Cerebellar cortex (tissue), 1 donor: ENCODE measurements around the gene TAS2R16.

ENCODE experiments used
- DNase-seq: peaks from one replicate; pipeline ENCODE4 v3.0.0-alpha.2; 2015; ENCODE audit warnings: low spot score

TAS2R16 gene, protein sequence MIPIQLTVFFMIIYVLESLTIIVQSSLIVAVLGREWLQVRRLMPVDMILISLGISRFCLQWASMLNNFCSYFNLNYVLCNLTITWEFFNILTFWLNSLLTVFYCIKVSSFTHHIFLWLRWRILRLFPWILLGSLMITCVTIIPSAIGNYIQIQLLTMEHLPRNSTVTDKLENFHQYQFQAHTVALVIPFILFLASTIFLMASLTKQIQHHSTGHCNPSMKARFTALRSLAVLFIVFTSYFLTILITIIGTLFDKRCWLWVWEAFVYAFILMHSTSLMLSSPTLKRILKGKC

DNA sequence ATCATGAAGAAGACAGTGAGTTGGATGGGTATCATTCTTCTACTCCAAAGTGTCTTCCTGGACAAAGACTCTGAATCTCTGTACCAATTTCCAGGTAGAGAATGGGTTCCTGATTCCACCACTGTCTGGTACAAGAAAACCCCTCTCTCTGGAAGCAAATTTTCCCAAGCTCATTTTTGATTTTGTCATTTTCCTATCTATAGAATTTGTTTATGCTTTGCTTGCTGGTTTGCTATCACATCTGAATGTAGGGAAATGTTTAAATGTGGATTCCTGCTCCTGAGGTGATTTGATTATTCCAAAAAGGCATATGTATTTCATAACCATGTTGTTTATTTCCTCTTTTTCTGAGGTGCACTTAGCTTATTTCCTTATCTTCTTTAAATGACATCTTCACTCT, at the start of gene TAS2R16:
TAS2R16 (minus strand) TSS at position 101 of the 400 bp plus-strand sequence; CDS start at position 35, 66 bp downstream.
- no peak for DNase-seq

DNA sequence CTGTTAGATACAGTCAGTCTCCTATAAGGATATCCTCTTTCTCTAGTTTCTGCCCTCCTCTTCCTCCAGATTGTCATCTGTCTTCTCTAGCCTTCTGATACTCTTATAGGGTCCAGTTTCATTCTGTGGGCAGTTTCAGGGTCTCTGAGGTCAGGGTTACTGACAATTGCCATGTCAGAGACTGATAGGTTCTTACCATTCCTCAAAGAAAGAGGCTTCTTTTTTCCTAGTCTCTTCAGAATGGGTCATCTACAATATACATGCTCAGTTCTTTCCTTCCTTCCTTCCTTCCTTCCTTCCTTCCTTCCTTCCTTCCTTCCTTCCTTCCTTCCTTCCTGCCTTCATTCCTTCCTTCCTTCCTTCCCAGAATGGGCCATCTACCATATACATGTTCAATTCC, 48.1 kb upstream of the TAS2R16 start:
- no peak for DNase-seq

DNA sequence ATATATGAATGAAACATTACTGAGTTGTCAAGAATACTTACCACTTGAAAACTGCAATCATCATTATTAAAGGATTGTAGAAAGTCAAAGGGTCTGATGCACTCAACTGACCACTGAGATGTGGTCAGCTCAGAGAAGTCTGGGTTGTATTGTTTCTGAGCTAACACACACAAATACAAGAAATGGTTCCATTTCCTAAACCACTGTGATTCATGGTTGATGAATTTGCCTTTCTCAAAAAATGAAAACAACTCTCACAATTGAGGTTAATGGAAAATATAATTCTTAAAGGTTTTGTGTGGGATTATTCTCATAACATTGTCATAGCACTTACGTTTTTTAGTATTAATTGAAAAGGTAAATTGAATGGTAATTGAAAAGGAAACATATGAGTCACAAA, 45.6 kb upstream of the TAS2R16 start:
- DNase-seq: no peak

DNA sequence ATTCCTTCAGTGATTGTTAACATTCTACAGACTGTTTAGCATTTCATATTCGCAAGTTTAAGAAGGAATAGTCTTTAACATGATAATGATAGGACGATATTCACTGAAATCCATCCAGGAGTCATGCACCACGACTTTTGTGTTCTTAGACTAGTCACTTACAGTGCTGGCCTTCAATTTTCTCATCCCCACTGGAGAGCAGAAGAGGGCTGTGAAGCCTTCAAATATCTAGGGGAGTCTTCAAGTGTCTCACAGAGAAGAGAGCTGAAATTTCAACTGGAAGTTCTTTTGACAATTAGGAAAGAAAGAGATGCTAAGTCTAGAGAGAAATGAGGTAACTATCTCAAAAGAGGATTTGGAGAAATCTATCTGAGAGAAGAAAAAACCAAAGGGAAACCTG, 43.8 kb upstream of the TAS2R16 start:
- DNase-seq: no peak

DNA sequence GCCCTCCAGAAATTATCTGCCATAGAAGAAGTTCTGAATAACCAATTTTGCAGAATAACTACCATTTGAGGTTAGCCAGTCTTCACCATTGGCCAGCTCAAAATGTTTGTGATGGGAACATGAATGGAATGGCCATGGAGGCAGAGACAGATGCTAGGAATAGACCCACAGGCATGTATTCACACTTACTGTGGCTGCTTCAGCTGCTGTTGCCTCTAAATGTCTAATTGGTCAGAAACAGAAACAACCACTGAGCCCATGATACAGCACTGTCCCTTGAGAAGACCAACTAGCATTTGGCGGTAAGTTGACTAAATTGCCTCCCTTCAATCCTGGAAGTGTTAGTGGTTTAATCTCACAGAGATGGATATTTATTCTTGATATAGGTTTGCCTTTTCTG, 38.6 kb upstream of the TAS2R16 start:
- no peak for DNase-seq

DNA sequence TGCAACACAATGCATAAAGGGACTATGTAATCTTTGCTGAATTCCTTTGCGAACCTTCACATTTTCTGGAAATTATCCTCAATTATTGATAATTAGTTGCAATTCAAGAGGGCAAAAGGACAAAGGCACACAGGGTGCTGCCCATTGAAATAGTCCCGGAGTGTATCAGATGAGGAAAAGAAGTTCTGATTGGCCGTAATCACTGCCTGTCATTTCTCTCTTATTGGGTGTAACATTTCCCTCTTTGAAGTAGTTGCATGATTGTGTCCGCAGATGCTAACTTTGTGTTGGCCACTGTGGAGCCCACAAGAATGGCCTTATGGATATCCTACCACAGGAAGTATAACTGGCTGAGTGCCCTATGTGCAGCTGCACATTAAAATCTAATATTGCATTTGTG, 35.1 kb upstream of the TAS2R16 start:
- no peak for DNase-seq

DNA sequence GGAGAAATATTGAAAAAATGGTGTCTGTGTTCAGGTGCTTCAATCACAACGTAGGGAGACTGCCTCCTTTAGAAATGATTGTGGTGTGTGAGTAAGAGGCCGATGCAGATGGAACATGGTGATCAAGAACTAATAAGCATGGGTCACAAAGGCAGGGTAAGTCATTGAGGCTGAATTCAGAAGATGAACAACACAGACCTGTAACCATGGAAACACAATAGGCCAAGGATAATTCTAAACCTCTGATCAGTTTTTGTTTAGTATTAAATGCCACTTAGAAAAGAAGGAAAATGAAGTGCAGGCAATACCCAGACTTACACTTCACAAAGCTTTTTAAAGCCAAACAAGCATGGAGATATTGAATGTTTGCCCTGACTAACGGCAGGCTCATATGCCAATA, 32.8 kb upstream of the TAS2R16 start:
- DNase-seq: no peak

DNA sequence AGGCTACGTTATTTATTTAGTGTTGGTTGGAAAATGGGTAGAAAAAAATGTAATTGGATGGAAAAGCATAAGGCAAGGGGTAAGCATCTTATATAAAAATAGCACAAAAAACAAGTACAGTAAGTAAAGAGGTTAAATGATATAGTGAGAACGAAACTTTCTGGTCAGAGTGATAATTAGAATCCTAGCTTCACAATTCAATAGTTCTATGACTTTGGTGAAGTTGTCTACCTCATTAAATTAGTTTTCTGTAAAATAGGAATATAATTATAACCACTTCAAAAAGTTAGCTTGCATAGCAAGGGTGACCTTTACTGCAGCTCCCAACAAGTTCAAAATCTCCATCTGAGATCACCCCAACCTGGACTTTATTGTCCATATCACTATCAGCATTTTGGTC, 30.8 kb upstream of the TAS2R16 start:
- no peak for DNase-seq

DNA sequence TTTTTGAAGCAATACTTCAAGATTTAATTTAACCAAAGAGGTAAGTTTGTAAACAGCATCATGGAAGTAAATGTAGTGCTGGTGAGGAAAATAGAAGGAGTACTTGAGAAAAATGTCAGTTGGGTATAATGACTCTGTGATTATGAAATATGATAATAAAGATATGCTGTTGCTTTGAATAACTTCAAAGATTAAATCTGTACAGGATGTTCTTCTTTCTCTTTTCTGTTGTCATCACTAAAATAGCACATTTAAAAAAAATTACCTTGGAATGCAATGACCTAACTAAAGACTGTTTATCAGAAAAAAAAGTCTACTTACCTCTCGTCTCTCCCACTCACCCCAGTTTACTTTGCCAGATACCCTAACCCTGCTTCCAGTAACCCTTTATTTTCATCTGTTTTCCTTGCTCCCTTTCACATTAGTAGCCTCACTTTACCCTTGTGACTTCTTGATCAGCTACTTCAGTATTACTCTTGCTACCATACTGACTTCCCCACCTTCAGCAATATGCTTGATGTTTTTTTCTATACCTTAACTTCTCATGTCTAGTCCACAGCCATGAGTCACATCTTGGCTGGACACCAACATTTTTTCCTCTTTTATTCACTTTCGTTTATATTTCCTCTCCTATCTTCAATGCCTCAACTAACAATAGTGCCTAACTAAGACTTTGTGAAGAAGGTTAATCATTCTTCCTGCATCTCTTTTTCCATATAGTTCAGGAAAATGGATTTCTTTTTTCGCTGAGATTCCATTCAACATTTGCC, 29.7 kb upstream of the TAS2R16 start:
- no peak for DNase-seq

DNA sequence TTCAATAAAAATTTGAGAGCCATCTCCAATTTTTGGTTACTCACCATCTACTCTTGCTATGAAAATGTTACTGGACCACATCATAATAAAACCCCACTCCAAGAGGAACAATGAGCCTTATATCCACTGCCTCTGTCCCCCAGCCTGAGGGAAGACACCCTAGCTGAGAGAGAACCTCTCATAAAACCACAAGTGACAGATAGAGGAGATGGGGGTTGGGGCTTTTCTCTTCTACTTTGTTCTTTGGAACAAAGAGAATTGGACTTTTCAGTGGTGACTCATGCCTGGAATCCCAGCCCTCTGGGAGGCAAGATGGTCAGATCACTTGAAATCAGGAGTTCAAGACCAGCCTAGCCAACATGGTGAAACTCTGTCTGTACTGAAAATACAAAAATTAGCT, 27.6 kb upstream of the TAS2R16 start:
- no peak for DNase-seq

DNA sequence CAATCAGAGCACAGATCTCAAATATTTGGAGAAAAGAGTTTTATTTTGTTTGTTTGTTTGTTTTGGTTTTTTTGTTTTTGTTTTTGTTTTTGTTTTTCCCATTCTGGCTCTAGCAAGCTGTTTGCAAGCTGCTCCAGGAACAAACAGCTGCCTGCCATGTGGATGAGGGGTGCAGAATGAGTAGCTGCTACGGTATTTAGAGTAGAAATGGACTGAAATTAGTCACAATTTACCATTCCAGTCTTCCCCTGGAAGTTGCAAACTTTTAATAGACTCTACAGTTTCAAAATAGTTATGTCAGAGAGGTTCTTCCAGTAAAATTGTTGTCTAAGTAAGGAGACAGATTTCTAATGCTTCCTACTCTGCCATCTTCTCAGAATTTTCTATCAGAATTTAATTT, 27.1 kb upstream of the TAS2R16 start:
- DNase-seq: no peak

DNA sequence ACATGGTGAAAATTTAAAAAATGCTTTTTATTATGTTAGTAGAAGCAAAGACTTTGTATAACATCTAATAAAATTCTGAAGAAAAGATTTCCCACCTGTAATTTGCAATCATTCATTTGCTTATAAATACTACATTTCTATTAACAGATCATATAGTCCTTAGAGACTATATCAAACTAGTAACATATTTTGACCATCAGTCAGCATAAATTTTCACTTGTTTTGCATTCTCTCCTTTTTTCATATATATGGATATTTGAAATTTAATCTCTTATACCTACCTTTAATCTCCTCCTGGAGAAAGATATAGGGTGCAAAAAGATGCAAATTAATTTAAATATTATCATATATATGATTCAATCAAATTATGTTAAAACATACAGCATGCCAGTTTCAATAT, 16.9 kb upstream of the TAS2R16 start:
- no peak for DNase-seq

DNA sequence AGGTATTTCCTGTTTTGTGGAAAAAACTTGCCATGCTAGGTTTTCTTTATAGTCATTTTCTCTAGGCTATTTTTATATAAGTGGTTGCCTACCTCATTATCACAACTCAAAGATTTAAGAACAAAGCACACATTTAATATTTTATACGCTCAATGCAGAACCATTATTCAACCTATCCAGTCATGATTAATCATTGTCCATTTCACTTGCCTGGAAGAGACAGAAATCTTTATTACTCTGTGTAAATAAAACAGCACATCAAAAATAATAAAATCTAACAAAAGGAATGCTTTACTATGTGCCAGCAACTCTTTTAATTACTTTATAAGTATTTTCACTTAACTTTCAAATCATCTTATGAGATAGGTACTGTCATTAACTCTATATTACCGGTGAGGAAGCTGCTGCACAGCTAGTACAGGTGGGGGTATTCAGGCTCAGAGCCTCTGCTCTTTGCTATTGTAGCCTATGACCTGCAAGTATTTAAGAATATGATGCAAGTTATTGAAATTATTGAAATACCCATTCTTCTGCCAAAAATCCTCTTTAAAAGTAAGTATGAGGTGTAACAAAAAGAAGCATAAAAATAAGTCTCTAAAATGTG, 16.4 kb upstream of the TAS2R16 start:
- no peak for DNase-seq

DNA sequence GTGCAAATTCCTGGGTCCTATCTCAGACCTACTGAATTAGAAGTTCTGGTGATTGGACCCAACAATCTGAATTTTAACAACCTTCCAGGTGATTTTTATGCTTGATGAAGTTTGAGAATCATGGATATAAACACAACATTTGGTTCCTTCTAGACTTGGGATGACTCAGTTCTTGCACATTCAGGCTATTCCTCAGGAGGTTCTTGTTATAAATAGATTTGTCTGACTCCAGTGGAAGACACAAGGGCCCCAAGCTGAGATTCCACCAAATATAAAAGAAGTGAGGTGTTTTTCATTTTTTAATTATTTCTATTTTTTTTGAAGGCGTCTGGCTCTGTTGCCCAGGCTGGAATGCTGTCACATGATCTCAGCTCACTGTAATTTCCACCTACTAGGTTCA, 9.4 kb upstream of the TAS2R16 start:
- DNase-seq: no peak

DNA sequence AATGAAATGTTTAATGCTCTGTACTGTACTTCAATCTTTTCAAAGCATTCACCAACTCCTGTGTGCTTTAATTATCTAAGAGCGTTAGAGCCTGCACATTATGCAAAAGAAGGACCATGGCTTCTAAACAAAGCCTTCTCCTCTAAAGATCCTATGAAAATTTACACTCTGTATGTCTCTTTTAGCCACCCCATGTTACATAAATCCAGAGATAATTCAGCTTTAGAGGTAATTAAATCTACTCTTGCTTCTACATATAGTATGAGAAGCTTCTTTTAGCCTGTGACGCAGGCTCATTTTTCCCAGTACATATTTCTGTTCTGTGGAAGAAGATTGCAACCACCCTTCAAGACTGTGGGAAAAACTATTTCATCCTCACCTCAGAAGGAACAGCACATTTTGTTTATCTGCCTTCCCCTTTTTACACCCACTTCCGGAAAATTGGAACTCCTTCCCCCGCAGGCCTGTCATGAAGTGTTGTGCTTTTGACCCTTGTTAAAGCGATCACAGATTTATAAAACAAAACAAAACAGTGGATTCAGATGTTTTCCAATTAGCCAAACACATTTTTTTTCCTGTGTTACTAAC, 8.1 kb upstream of the TAS2R16 start:
- DNase-seq: no peak

DNA sequence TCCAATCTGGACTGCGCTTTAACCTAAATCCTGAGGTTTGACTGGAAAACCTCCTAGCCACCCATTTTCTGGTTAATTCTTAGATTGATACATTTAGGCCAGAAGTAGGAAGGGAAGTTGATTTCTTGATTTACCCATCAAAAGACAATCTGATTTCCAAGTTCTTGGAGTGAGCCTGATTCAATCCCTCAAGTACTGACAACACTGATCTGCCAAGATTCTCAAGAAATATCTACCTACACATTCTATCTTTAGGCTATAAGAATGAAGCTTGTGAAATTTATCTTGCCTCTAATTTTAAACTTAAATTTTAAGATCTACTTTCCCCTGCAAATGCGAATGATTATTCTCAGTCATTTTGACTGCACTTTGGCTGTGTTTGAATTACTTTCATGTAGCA, 5.9 kb downstream of the TAS2R16 start:
- no peak for DNase-seq

DNA sequence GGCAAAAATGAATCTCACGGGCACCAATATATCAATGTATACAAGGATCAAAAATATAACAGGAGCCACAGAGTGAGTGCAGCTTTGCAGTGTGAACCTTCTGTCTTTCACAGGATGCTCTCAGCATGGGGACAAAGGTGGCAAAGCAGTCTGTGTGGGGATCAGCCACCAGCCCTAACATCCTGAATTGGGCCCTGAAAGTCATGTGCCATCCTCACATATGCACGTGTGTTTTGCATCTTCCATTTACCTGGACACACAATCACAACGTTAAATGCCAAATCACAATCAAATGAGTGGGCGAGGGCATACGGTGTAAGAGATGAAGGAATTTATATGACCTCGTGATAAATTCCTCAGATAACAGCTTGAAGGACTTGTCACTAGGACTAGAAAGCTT, 6.5 kb downstream of the TAS2R16 start:
- DNase-seq: no peak

DNA sequence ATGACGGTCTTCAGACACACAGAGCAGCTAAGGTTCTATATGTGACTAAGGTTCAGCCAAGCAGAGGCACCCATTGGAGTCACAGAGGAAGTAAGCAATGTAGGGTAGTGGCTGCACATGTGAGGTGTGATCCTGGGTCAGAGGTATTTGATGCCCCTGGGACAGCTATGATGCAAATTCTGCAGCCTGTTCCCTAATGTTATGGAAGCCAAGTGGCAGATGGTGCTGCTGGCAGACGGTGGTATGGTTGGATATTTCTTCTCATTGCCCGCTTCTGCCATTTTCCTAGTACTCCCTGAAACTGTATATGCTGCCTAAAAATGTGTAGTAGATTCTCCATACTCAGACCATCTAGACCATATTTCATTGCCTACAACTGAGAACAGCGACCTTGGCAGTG, 7.2 kb downstream of the TAS2R16 start:
- peak; percentile 56 for DNase-seq

DNA sequence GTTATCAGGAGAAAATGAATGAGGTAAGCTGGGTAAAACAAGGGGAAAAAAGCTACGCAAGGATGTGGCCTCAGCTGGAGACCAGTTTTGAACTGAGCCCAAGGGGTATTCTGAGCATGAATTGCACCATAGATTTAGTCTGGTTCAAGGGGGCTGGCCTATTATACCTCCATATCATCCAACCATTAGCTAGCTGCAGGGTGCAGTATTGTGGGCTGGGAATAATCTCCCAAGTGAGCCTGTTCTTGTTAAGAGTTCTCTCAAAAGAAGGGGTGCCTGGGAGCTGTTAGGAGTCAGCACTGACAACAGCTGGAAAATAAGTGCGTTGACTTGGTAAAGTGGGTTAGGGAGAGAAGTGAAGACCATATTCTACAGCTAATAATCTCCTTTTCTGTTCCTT, 8.0 kb downstream of the TAS2R16 start:
- DNase-seq: no peak

DNA sequence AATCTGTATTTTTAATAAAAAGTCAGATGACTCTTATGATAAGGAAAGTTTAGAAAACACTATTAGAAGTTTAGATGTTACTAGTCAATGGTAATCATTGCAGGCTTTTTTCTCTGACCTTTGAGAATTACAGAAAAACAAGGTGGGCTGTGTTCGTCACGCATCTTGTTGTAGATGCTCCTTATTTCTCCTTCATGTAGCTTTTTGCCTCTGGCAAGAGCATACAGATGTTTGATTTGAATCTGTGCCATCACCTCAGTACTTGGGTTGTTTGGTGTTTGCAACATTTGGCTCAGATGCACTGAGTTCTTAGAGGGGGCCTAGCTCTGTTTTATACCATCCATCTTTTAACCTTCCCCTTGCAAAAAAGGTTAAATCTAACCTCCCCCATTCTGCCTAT, 11.5 kb downstream of the TAS2R16 start:
- no peak for DNase-seq

DNA sequence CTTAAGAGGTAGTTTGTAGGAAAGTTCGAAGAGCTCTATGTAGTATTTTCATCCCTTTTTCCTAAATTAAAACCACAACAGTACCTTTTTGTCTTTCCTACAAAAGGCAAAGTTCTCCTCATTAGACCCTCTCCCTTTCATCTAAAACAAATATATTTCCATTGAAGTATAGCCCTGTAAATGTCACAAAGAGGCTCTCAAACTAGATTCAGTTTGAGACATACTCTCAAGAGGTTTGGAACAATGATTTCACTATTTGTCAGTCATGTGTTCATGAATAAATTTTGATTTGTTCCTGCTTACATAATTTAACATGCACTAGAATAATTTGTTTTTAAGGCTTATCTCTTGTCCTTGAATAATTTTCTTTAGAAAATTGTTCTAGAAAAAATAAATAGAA, 12.2 kb downstream of the TAS2R16 start:
- DNase-seq: no peak

DNA sequence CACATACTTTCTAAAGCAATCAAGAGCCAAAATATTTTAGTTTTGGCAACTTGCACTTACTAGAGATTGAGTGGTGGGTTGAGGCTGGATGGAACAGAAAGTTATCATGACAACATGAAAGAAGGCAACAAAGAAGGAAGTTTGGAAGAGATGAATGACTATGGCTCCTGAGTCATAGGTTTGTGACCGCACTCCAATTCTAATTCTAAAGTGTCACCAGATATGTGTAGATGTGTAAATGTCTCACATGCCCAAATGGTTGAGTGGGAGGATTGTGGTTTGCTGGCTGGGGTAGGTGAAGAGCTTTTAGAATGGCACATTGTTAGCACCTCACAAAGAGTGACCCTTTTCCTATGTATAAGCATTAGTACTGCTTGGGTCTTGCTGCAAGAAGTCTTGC, 20.2 kb downstream of the TAS2R16 start:
- no peak for DNase-seq

DNA sequence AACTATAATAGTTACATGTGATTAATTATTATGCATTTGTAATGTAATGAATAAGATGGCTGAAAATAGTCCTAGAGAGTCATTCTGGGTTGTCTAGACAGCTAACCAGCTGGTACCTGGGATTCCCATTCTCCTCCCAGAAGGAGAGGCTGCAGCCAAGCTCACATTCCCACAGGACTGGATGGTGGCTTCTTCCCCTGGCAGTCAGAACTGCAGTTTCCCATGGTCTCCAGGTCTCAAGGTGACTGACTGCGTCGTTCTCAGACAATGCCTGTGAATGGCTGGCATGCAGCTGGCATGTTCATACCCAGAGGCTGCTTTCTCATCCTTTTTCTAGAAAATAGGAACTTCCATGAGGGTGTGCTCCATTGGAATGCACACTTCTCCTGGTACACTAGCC, 21.3 kb downstream of the TAS2R16 start:
- no peak for DNase-seq
